GM21526 (cell line): ENCODE results near the gene APBB1IP.

Experiments
- ATAC-seq: cut with Tn5 transposase; IDR thresholded peaks from one replicate; pipeline ENCODE4 v1.9.1; 2021; ENCODE audit warnings: moderate library complexity; ENCODE audit not compliant: unreplicated experiment, low FRiP score

APBB1IP gene

DNA sequence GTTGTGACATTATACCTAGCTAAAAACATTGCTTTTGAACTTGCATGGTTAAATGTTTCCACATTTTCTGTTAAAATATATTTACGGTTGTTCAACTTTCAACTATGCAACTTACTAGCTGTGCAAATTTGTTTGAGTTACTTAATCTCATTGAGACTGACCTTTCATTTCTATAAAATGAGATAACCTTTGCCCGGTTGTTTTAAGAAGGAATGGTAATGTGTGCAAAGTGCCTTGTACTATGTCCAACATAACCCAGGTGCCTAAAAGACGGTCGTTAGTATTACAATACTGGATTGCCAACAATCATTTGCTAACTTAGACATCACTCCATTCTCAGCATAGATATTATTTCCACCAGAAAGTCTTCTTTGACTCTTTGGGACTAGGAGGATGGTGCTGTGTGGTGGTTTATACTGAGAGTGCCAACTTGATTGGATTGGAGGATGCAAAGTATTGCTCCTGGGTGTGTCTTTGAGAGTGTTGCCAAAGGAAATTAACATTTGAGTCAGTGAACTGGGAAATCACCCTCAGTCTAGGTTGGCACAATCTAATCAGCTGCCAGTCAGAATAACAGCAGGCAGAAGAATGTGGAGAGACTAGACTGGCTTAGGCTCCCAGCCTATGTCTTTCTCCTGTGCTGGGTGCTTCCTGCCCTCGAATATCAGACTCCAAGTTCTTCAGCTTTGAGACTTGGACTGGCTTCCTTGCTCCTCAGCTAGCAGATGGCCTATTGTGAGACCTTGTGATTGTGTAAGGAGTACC lies 174.2 kb downstream of the APBB1IP start:
- ATAC-seq: no peak
